ENCODE measurements around the gene AP1M1. TPM values are rescaled to one million over a fixed set of nuclear protein-coding genes. Genes with fewer than 3 reads are reported as not detected.

AP1M1 gene
- total RNA-seq, 1 experiment from 2014 or later: 30.3 TPM

DNA sequence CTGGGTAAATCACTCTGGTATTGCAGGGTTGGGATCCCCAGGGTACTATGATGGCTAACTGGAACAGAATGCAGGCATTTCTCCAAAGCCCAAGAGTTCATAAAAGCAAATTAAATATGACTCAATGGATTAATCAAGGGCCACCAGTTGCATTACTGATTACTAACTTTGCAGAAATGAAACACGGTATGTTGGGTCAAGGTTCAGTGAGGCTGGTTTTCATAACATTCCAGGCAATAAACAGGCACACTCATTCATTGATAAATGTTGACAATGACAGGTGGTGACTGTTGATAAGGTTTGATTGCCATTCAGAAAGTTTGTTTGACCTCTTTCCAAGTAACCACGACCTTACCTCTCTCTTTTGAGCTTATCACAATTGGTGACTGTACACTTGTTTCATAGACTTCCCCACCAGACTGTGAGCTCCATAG is 506 bp upstream of the AP1M1 start:
- H2BK20ac ChIP-seq (ENCODE audit: low read depth, low read length, poor library complexity, severe bottlenecking): no peak overlapping the region
- H3K4me2 ChIP-seq (ENCODE audit: insufficient read depth, insufficient read length, low read length): peak overlapping the region; percentile 70
- Mint-ChIP-seq H3K9me3 (no peaks in the 10 kb centered on the region), H3K27ac (peak overlapping the region in 2 of 3 experiments; percentile 78 to 93; a peak in 4 of 7 replicates), H3K36me3 (ENCODE audit: insufficient read depth in 1 of 3, low read depth in 3 of 3) (peaks cover 0 to 8% (median 0%) of the 10 kb centered on the region in 3 experiments; a peak in 2 of 7 replicates), H3K27me3 (ENCODE audit: low read depth) (no peaks in the 10 kb centered on the region), H3K4me1 (peaks cover 15 to 17% of the 10 kb centered on the region in 2 experiments), H3K4me3 (peak overlapping the region; percentile 76 to 88)
- H4K91ac ChIP-seq (ENCODE audit: insufficient read length, low read depth, low read length): no peak overlapping the region
- no peaks in the 10 kb centered on the region; the same call in 1 of the 2 replicates for H3K4me1 ChIP-seq (ENCODE audit: insufficient read depth, low read length)
- H2BK120ac ChIP-seq (ENCODE audit: low read depth, low read length, poor library complexity, severe bottlenecking): no peak overlapping the region
- H3K56ac ChIP-seq (ENCODE audit: insufficient read length, low read depth, low read length): no peak overlapping the region
- H4K20me1 ChIP-seq (ENCODE audit: control insufficient read depth, insufficient read depth, insufficient read length): no peaks in the 10 kb centered on the region
- H3K14ac ChIP-seq (ENCODE audit: insufficient read depth, low read length): no peak overlapping the region
- H3K27ac ChIP-seq (ENCODE audit: insufficient read length, low read depth, low read length): no peak overlapping the region
- H2AK5ac ChIP-seq (ENCODE audit: insufficient read length, low read length): no peak overlapping the region
- no peak overlapping the region for H3K18ac ChIP-seq (ENCODE audit: insufficient read length, low read depth, low read length)
- H3T11ph ChIP-seq (ENCODE audit: low read length): no peak overlapping the region
- no peak overlapping the region for H4K5ac ChIP-seq (ENCODE audit: insufficient read length, low read depth, low read length)
- no peak overlapping the region for H2BK5ac ChIP-seq (ENCODE audit: insufficient read length, low read length)
- no peaks in the 10 kb centered on the region for H3K9me3 ChIP-seq (ENCODE audit: control insufficient read depth, low read depth, low read length)
- DNase-seq: no peak
- H3K79me1 ChIP-seq (ENCODE audit: insufficient read depth, low read depth, low read length, poor library complexity, severe bottlenecking): no peaks in the 10 kb centered on the region
- H3K9ac ChIP-seq (ENCODE audit: extremely low read depth, insufficient read length, low read length): peak overlapping the region; percentile 57
- no peak overlapping the region for H3K23ac ChIP-seq (ENCODE audit: insufficient read length, low read depth, low read length)
- H3K79me2 ChIP-seq (ENCODE audit: insufficient read depth, low read length): no peaks in the 10 kb centered on the region
- H3K27me3 ChIP-seq (ENCODE audit: insufficient read depth, low read length): no peaks in the 10 kb centered on the region
- no peak overlapping the region for H2AFZ ChIP-seq (ENCODE audit: low read length)
- H4K8ac ChIP-seq (replicated peaks; ENCODE audit: insufficient read length, low read depth, low read length): no peak overlapping the region
- no peak overlapping the region for H3K4ac ChIP-seq (ENCODE audit: low read depth, low read length)
- H2BK15ac ChIP-seq (ENCODE audit: low read depth, low read length): no peak overlapping the region
- no CpG with 5 or more reads among the region's 2 CpGs for WGBS (ENCODE audit: extremely low coverage, insufficient read length, low lambda C conversion rate)
- H2BK12ac ChIP-seq (ENCODE audit: insufficient read length, low read depth, low read length): no peak overlapping the region
- peaks cover 2% of the 10 kb centered on the region for H3K23me2 ChIP-seq (ENCODE audit: insufficient read length, low read depth, low read length, poor library complexity, severe bottlenecking)
- TF ChIP-seq, protein P1, sequence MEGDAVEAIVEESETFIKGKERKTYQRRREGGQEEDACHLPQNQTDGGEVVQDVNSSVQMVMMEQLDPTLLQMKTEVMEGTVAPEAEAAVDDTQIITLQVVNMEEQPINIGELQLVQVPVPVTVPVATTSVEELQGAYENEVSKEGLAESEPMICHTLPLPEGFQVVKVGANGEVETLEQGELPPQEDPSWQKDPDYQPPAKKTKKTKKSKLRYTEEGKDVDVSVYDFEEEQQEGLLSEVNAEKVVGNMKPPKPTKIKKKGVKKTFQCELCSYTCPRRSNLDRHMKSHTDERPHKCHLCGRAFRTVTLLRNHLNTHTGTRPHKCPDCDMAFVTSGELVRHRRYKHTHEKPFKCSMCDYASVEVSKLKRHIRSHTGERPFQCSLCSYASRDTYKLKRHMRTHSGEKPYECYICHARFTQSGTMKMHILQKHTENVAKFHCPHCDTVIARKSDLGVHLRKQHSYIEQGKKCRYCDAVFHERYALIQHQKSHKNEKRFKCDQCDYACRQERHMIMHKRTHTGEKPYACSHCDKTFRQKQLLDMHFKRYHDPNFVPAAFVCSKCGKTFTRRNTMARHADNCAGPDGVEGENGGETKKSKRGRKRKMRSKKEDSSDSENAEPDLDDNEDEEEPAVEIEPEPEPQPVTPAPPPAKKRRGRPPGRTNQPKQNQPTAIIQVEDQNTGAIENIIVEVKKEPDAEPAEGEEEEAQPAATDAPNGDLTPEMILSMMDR (conservative IDR thresholded peaks at IDR 0.05): no peak

All from H9 (cell line).